ENCODE data around the gene PAX1.

PAX1 gene

GRCh38 chr20:21707999-21708737 lies 2.7 kb downstream of the PAX1 start:
- no peak for TF ChIP-seq YY1 (IDR thresholded peaks at IDR 0.05; ENCODE audit: low read depth)
- no peak for TF ChIP-seq EP300 (IDR thresholded peaks at IDR 0.05; ENCODE audit: borderline replicate concordance)
- TF ChIP-seq ZBTB7A (IDR thresholded peaks at IDR 0.05; ENCODE audit: low read depth) = no peak
- no peak for TF ChIP-seq CEBPB (IDR thresholded peaks at IDR 0.05)

GRCh38 chr20:21708738-21709534 lies 3.5 kb downstream of the PAX1 start:
- TF ChIP-seq EGR1 (IDR thresholded peaks at IDR 0.05) (no peak), NFIC (IDR thresholded peaks at IDR 0.05) (no peak), TAF1 (IDR thresholded peaks at IDR 0.05; ENCODE audit: low read depth) (no peak), EP300 (IDR thresholded peaks at IDR 0.05; ENCODE audit: borderline replicate concordance) (no peak), TCF12 (IDR thresholded peaks at IDR 0.05; ENCODE audit: low read depth) (no peak), CREB1 (IDR thresholded peaks at IDR 0.05; ENCODE audit: low read depth) (no peak), CEBPB (IDR thresholded peaks at IDR 0.05) (no peak), REST (IDR thresholded peaks at IDR 0.05; ENCODE audit: low read depth) (no peak), MAX (IDR thresholded peaks at IDR 0.05) (no peak), ZBTB7A (IDR thresholded peaks at IDR 0.05; ENCODE audit: low read depth) (no peak), TEAD4 (IDR thresholded peaks at IDR 0.05) (no peak), FOXM1 (IDR thresholded peaks at IDR 0.05; ENCODE audit: borderline replicate concordance, low read depth) (no peak), YY1 (IDR thresholded peaks at IDR 0.05; ENCODE audit: low read depth) (no peak), RAD21 (IDR thresholded peaks at IDR 0.05; ENCODE audit: low read depth) (no peak), USF1 (IDR thresholded peaks at IDR 0.05) (no peak)

GRCh38 chr20:21709535-21709904 lies 4.1 kb downstream of the PAX1 start:
- TF ChIP-seq RAD21 (IDR thresholded peaks at IDR 0.05; ENCODE audit: low read depth) (no peak), CREB1 (IDR thresholded peaks at IDR 0.05; ENCODE audit: low read depth) (no peak), EP300 (IDR thresholded peaks at IDR 0.05; ENCODE audit: borderline replicate concordance) (no peak), NFIC (IDR thresholded peaks at IDR 0.05) (no peak), EGR1 (IDR thresholded peaks at IDR 0.05) (no peak), TAF1 (IDR thresholded peaks at IDR 0.05; ENCODE audit: low read depth) (no peak), TEAD4 (IDR thresholded peaks at IDR 0.05) (no peak), REST (IDR thresholded peaks at IDR 0.05; ENCODE audit: low read depth) (no peak), MAX (IDR thresholded peaks at IDR 0.05) (no peak), CEBPB (IDR thresholded peaks at IDR 0.05) (no peak), FOXM1 (IDR thresholded peaks at IDR 0.05; ENCODE audit: borderline replicate concordance, low read depth) (no peak)

- TF ChIP-seq TAF1 (IDR thresholded peaks at IDR 0.05; ENCODE audit: low read depth) = no peak
- TF ChIP-seq EP300 (IDR thresholded peaks at IDR 0.05; ENCODE audit: borderline replicate concordance) = no peak
- no peak for TF ChIP-seq ZBTB7A (IDR thresholded peaks at IDR 0.05; ENCODE audit: low read depth)
- TF ChIP-seq USF1 (IDR thresholded peaks at IDR 0.05) = no peak
- no peak for TF ChIP-seq NFIC (IDR thresholded peaks at IDR 0.05)
- TF ChIP-seq REST (IDR thresholded peaks at IDR 0.05; ENCODE audit: low read depth) = no peak
- no peak for TF ChIP-seq CREB1 (IDR thresholded peaks at IDR 0.05; ENCODE audit: low read depth)
- no peak for TF ChIP-seq RAD21 (IDR thresholded peaks at IDR 0.05; ENCODE audit: low read depth)
- no peak for TF ChIP-seq FOXM1 (IDR thresholded peaks at IDR 0.05; ENCODE audit: borderline replicate concordance, low read depth)
- TF ChIP-seq TCF12 (IDR thresholded peaks at IDR 0.05; ENCODE audit: low read depth) = no peak
- no peak for TF ChIP-seq YY1 (IDR thresholded peaks at IDR 0.05; ENCODE audit: low read depth)
- TF ChIP-seq EGR1 (IDR thresholded peaks at IDR 0.05) = no peak
- TF ChIP-seq TEAD4 (IDR thresholded peaks at IDR 0.05) = no peak
Observed at GRCh38 chr20:21710341-21710740, 4.9 kb downstream of the PAX1 start.

Measured in Ishikawa (cell line).